ENCODE results near the gene IRF7.

- TF ChIP-seq CTCF (IDR thresholded peaks at IDR 0.05), result no peak
- TF ChIP-seq EP300 (IDR thresholded peaks at IDR 0.05), result no peak
- TF ChIP-seq POLR2A (IDR thresholded peaks at IDR 0.05), result no peak
Observed at GRCh38 chr11:620201-620600, 4.5 kb upstream of the IRF7 start.

All from ovary (tissue), 3 donors.